GM23338 (cell line): ENCODE results near the gene FUNDC2. TPM values are rescaled to one million over a fixed set of nuclear protein-coding genes. Genes with fewer than 3 reads are reported as not detected.

Source experiments
- ATAC-seq: fragments of 200-7000 bp; cut with Tn5 transposase; 3 replicates; pipeline ENCODE4 v1.9.1; 2020
- DNase-seq: peaks from one replicate; pipeline ENCODE4 v3.0.0-alpha.2; 2015; ENCODE audit warnings: low spot score
- H2AFZ ChIP-seq: fragments of 200-600 bp; sonication (generic); 2 replicates; pipeline ENCODE4 v1.8.0; 2016; ENCODE audit warnings: antibody characterized with exemption, mild to moderate bottlenecking, moderate library complexity
- H3F3A ChIP-seq: fragments of 200-600 bp; sonication (generic); replicated peaks from 2 replicates; pipeline ENCODE4 v1.8.0; 2017; ENCODE audit warnings: antibody characterized with exemption, mixed run types, low read depth
- H3K27ac ChIP-seq: fragments of 200-600 bp; sonication (generic); 2 replicates; pipeline ENCODE4 v1.6.1; 2016; ENCODE audit warnings: low read depth
- H3K27me3 ChIP-seq: fragments of 200-600 bp; sonication (generic); 2 replicates; pipeline ENCODE4 v1.8.0; 2016; ENCODE audit warnings: mild to moderate bottlenecking, mixed run types, moderate library complexity; ENCODE audit not compliant: insufficient read depth
- H3K36me3 ChIP-seq: fragments of 200-600 bp; sonication (generic); 2 replicates; pipeline ENCODE4 v1.8.0; 2016; ENCODE audit warnings: mild to moderate bottlenecking; ENCODE audit not compliant: insufficient read depth
- H3K4me1 ChIP-seq: fragments of 200-600 bp; sonication (generic); 2 replicates; pipeline ENCODE4 v1.8.0; 2016; ENCODE audit warnings: mild to moderate bottlenecking, moderate library complexity; ENCODE audit not compliant: insufficient read depth
- H3K4me2 ChIP-seq: fragments of 200-600 bp; sonication (generic); 2 replicates; pipeline ENCODE4 v1.7.1; 2017; ENCODE audit warnings: mixed run types
- H3K4me3 ChIP-seq: fragments of 200-600 bp; sonication (generic); 2 replicates; pipeline ENCODE4 v1.6.1; 2016; ENCODE audit warnings: mixed run types
- H3K79me2 ChIP-seq: fragments of 200-600 bp; sonication (generic); replicated peaks from 2 replicates; pipeline ENCODE4 v1.8.0; 2017; ENCODE audit warnings: mild to moderate bottlenecking; ENCODE audit not compliant: insufficient read depth
- H3K9me2 ChIP-seq: fragments of 200-600 bp; sonication (generic); 2 replicates; pipeline ENCODE4 v1.8.0; 2017; ENCODE audit not compliant: insufficient read depth
- H4K20me1 ChIP-seq: fragments of 200-600 bp; sonication (generic); replicated peaks from 2 replicates; pipeline ENCODE4 v1.8.0; 2017; ENCODE audit warnings: mild to moderate bottlenecking; ENCODE audit not compliant: insufficient read depth
- H3K27ac Mint-ChIP-seq: 2 replicates; pipeline ENCODE4 v1.8.0; 2020; ENCODE audit warnings: inconsistent platforms, mild to moderate bottlenecking, moderate library complexity, mixed read lengths
- H3K27me3 Mint-ChIP-seq: 3 replicates; pipeline ENCODE4 v1.8.0; 2022; ENCODE audit warnings: low read depth, mild to moderate bottlenecking, moderate library complexity, mixed read lengths, inconsistent platforms; ENCODE audit not compliant: insufficient read depth, poor library complexity
- H3K36me3 Mint-ChIP-seq: 3 replicates; pipeline ENCODE4 v1.8.0; 2021; ENCODE audit warnings: low read depth, mild to moderate bottlenecking, inconsistent platforms, moderate library complexity, mixed read lengths
- H3K4me1 Mint-ChIP-seq: 3 replicates; pipeline ENCODE4 v1.8.0; 2020; ENCODE audit warnings: mild to moderate bottlenecking, inconsistent platforms, mixed read lengths
- H3K4me3 Mint-ChIP-seq: 3 replicates; pipeline ENCODE4 v1.8.0; 2021; ENCODE audit warnings: moderate library complexity, mild to moderate bottlenecking, inconsistent platforms, mixed read lengths
- H3K9me3 Mint-ChIP-seq: 3 replicates; pipeline ENCODE4 v1.8.0; 2020; ENCODE audit warnings: moderate library complexity, mild to moderate bottlenecking, inconsistent platforms, mixed read lengths
- CREB1 ChIP-seq: fragments of 250-450 bp; sonication (Bioruptor Pico); IDR thresholded peaks from 2 replicates; pipeline ENCODE4 v1.5.0; 2020; ENCODE audit warnings: low read depth, mild to moderate bottlenecking, moderate library complexity
- ETS1 ChIP-seq: IDR thresholded peaks from 2 replicates; pipeline ENCODE4 v1.6.1; 2016; ENCODE audit warnings: antibody characterized with exemption
- EZH2 ChIP-seq: fragments of 200-600 bp; sonication (generic); IDR thresholded peaks from one replicate; pipeline ENCODE4 v1.8.0; 2017; ENCODE audit warnings: antibody characterized with exemption, mild to moderate bottlenecking, low read depth; ENCODE audit not compliant: unreplicated experiment
- EZH2phosphoT487 ChIP-seq: fragments of 200-600 bp; sonication (generic); IDR thresholded peaks from one replicate; pipeline ENCODE4 v1.8.1; 2018; ENCODE audit warnings: antibody characterized with exemption; ENCODE audit not compliant: unreplicated experiment
- POLR2AphosphoS5 ChIP-seq: IDR thresholded peaks from 2 replicates; pipeline ENCODE4 v1.6.1; 2016; ENCODE audit warnings: antibody characterized with exemption, low read depth
- REST ChIP-seq: IDR thresholded peaks from one replicate; pipeline ENCODE4 v1.6.1; 2018; ENCODE audit warnings: antibody characterized with exemption; ENCODE audit not compliant: unreplicated experiment
- STAT1 ChIP-seq: IDR thresholded peaks from one replicate; pipeline ENCODE4 v1.6.1; 2016; ENCODE audit warnings: antibody characterized with exemption; ENCODE audit not compliant: unreplicated experiment
- ZNF114 ChIP-seq: fragments of 250-450 bp; sonication (Bioruptor Pico); IDR thresholded peaks from 2 replicates; pipeline ENCODE4 v1.5.0; 2020; ENCODE audit warnings: mild to moderate bottlenecking, moderate library complexity
- polyA plus RNA-seq: library from polyadenylated mRNA; unstranded; fragments of >200 nt; fragmentation: Nextera tagmentation; extraction: Ambion mirVana; gene quantifications from 2 replicates; pipeline ENCODE4 v1.2.1, GENCODE V29; 2016
- total RNA-seq: library from RNA; depleted of rRNA; stranded (reverse); fragments of >200 nt; shearing (Covaris generic); gene quantifications from 2 replicates; pipeline ENCODE4 v1.2.3, GENCODE V29; 2014
- TF ChIP-seq, protein P1 (sequence below), 2 experiments: fragments of 200-600 bp in 1 of 2; sonication (generic) in 1 of 2; conservative IDR thresholded peaks; 2 replicates each; pipeline versions ENCODE4 v1.5.1 to v1.6.1; 2016 to 2017; ENCODE audit warnings: antibody characterized with exemption in 2 of 2, low read depth in 2 of 2, mild to moderate bottlenecking in 2 of 2, moderate library complexity in 1 of 2

The FUNDC2 gene
- total and polyA plus RNA-seq, 2 experiments from 2014 or later: 28.6 to 58.5 TPM

DNA sequence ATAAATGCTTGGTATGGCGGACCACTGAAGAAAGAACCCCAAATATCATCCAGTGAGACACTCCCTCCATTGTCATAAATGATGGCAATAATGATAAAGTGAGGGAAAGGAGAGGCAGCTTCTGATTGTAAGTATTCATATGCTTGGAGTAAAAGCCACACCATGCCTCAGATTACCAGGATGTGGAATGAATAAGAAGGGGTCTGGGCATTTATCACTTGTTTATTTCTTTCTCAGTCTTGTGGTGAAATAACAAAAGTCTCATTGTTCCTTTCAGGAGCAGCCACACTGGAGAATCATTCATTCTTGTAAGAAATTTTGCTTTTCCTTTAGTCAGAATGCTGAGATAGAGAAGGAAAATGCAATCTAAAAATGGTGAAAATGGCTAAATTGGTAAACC, 25.8 kb upstream of the FUNDC2 start:
- Histone ChIP-seq H3K79me2 (no peaks in the 10 kb centered on the region), H4K20me1 (no peaks in the 10 kb centered on the region), H3K4me2 (no peak overlapping the region), H3K27ac (no peak overlapping the region), H3K36me3 (no peaks in the 10 kb centered on the region), H3K9me2 (no peaks in the 10 kb centered on the region), H3K4me1 (no peaks in the 10 kb centered on the region), H2AFZ (peak overlapping the region; percentile 47; the same call in 1 of the 2 replicates), H3K4me3 (no peak overlapping the region), H3K27me3 (no peaks in the 10 kb centered on the region), H3F3A (no peaks in the 10 kb centered on the region)
- H3K4me3 Mint-ChIP-seq: no peak overlapping the region
- H3K27me3 Mint-ChIP-seq: no peaks in the 10 kb centered on the region
- no peak for ATAC-seq
- H3K9me3 Mint-ChIP-seq: no peaks in the 10 kb centered on the region
- TF ChIP-seq ZNF114 (CRISPR knock-in tag) (no peak), ETS1 (no peak), CREB1 (no peak), STAT1 (no peak), REST (no peak), EZH2 (no peak), EZH2phosphoT487 (no peak), POLR2AphosphoS5 (no peak)
- TF ChIP-seq, protein P1, sequence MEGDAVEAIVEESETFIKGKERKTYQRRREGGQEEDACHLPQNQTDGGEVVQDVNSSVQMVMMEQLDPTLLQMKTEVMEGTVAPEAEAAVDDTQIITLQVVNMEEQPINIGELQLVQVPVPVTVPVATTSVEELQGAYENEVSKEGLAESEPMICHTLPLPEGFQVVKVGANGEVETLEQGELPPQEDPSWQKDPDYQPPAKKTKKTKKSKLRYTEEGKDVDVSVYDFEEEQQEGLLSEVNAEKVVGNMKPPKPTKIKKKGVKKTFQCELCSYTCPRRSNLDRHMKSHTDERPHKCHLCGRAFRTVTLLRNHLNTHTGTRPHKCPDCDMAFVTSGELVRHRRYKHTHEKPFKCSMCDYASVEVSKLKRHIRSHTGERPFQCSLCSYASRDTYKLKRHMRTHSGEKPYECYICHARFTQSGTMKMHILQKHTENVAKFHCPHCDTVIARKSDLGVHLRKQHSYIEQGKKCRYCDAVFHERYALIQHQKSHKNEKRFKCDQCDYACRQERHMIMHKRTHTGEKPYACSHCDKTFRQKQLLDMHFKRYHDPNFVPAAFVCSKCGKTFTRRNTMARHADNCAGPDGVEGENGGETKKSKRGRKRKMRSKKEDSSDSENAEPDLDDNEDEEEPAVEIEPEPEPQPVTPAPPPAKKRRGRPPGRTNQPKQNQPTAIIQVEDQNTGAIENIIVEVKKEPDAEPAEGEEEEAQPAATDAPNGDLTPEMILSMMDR (conservative IDR thresholded peaks at IDR 0.05; ENCODE audit: low read depth in 2 of 2): no peak
- DNase-seq: no peak
- H3K27ac Mint-ChIP-seq: no peak overlapping the region
- no peaks in the 10 kb centered on the region for H3K36me3 Mint-ChIP-seq
- peaks cover 5% of the 10 kb centered on the region for H3K4me1 Mint-ChIP-seq

GRCh38 chrX:155001873-155002272, 24.8 kb upstream of the FUNDC2 start:
- Mint-ChIP-seq H3K4me3 (no peak overlapping the region), H3K27me3 (no peaks in the 10 kb centered on the region), H3K9me3 (no peaks in the 10 kb centered on the region), H3K36me3 (no peaks in the 10 kb centered on the region), H3K4me1 (peaks cover 5% of the 10 kb centered on the region), H3K27ac (no peak overlapping the region)
- Histone ChIP-seq H3K9me2 (no peaks in the 10 kb centered on the region), H3F3A (no peaks in the 10 kb centered on the region), H3K4me1 (no peaks in the 10 kb centered on the region), H3K27ac (no peak overlapping the region), H3K4me2 (no peak overlapping the region), H4K20me1 (no peaks in the 10 kb centered on the region), H3K27me3 (no peaks in the 10 kb centered on the region), H3K4me3 (no peak overlapping the region), H3K79me2 (no peaks in the 10 kb centered on the region), H2AFZ (no peak overlapping the region), H3K36me3 (no peaks in the 10 kb centered on the region)
- DNase-seq: no peak
- TF ChIP-seq REST (no peak), EZH2 (no peak)
- ATAC-seq: no peak
